ENCODE results near the gene SMU1.

- TF ChIP-seq ZNF623 (tag by site-specific recombination; IDR thresholded peaks at IDR 0.05) (no peak), CTCF (tag by site-specific recombination; IDR thresholded peaks at IDR 0.05) (no peak), ZNF23 (tag by site-specific recombination; IDR thresholded peaks at IDR 0.05; ENCODE audit: borderline replicate concordance) (no peak), ZNF571 (tag by site-specific recombination; IDR thresholded peaks at IDR 0.05) (no peak), PRDM2 (tag by site-specific recombination; IDR thresholded peaks at IDR 0.05; ENCODE audit: borderline replicate concordance) (no peak), SETDB1 (IDR thresholded peaks at IDR 0.05; ENCODE audit: insufficient read length, low read length) (no peak), GLI4 (tag by site-specific recombination; IDR thresholded peaks at IDR 0.05) (no peak)
Observed at GRCh38 chr9:33012328-33013069, 64.0 kb downstream of the SMU1 start.
